Left ventricle myocardium inferior (tissue), 1 donor: ENCODE measurements around the gene PLEKHA4. TPM values are rescaled to one million over a fixed set of nuclear protein-coding genes. Genes with fewer than 3 reads are reported as not detected.
A peak's percentile ranks its signal among the peaks of the same experiment; 100 is the strongest.

Source experiments
- DNase-seq: peaks from one replicate; pipeline ENCODE4 v3.0.0-alpha.2; 2020
- H3K27ac ChIP-seq: fragments of 200-600 bp; replicated peaks from 2 replicates; pipeline ENCODE4 v1.8.0; 2021
- H3K27me3 ChIP-seq: fragments of 200-600 bp; 2 replicates; pipeline ENCODE4 v1.8.0; 2021; ENCODE audit warnings: low read depth
- H3K36me3 ChIP-seq: fragments of 200-600 bp; 2 replicates; pipeline ENCODE4 v1.8.0; 2021
- H3K4me1 ChIP-seq: fragments of 200-600 bp; 2 replicates; pipeline ENCODE4 v1.8.0; 2021
- H3K4me3 ChIP-seq: fragments of 200-600 bp; 2 replicates; pipeline ENCODE4 v1.8.0; 2021; ENCODE audit warnings: mild to moderate bottlenecking, moderate library complexity
- H3K9me3 ChIP-seq: fragments of 200-600 bp; replicated peaks from 2 replicates; pipeline ENCODE4 v1.8.0; 2021
- CTCF ChIP-seq: fragments of 200-600 bp; IDR thresholded peaks from 2 replicates; pipeline ENCODE4 v1.8.0; 2021; ENCODE audit warnings: antibody characterized with exemption, mild to moderate bottlenecking, borderline replicate concordance
- intact Hi-C: fragments of 100-400 bp; cut with micrococcal nuclease; formaldehyde crosslinking; loops from one replicate; pipeline ENCODE4 v1.11.0; 2022
- total RNA-seq: library from RNA; stranded (reverse); fragmentation: NEBNext Ultra II Directional; extraction: Animal tissue kit (Norgen Biotek cat#: 25700); gene quantifications from one replicate; pipeline ENCODE4 v1.2.1, GENCODE V29; 2021
- donor health status: DM: no; HTN: yes; CAD: no; lungs with severe emphysema.

The PLEKHA4 gene
- total RNA-seq, 1 donor from 2014 or later = 24.7 TPM

GRCh38 chr19:48835734-48836088 is 32.7 kb downstream of the PLEKHA4 start:
- intact Hi-C loops = loop anchor here (2.0 kb wide), 1 partner anchor 41 kb away; no protein-coding TSS in a partner anchor
- Histone ChIP-seq H3K36me3 (peaks cover 9% of the 10 kb centered on the region), H3K27ac (peak overlapping the region; percentile 73), H3K27me3 (no peaks in the 10 kb centered on the region), H3K9me3 (no peaks in the 10 kb centered on the region), H3K4me3 (peak overlapping the region; percentile 58), H3K4me1 (peaks cover 19% of the 10 kb centered on the region)
- TF ChIP-seq CTCF = peak; percentile 95
- DNase-seq = peak; percentile 92

GRCh38 chr19:48833977-48834376 is 34.4 kb downstream of the PLEKHA4 start:
- Histone ChIP-seq H3K27ac (no peak overlapping the region), H3K4me1 (peaks cover 19% of the 10 kb centered on the region), H3K9me3 (no peaks in the 10 kb centered on the region), H3K4me3 (no peak overlapping the region), H3K36me3 (peaks cover 9% of the 10 kb centered on the region), H3K27me3 (no peaks in the 10 kb centered on the region)
- no peak for DNase-seq
- intact Hi-C loops = no loop called here
- no peak for TF ChIP-seq CTCF

GRCh38 chr19:48833049-48833448 is 35.4 kb downstream of the PLEKHA4 start:
- TF ChIP-seq CTCF = no peak
- Histone ChIP-seq H3K4me3 (no peak overlapping the region), H3K36me3 (peaks cover 9% of the 10 kb centered on the region), H3K27me3 (no peaks in the 10 kb centered on the region), H3K27ac (no peak overlapping the region), H3K9me3 (no peaks in the 10 kb centered on the region), H3K4me1 (peaks cover 19% of the 10 kb centered on the region)
- DNase-seq = no peak
- intact Hi-C loops = no loop called here

- no peaks in the 10 kb centered on the region for H3K27me3 ChIP-seq
- H3K9me3 ChIP-seq = no peaks in the 10 kb centered on the region
- no peak for DNase-seq
- peaks cover 5% of the 10 kb centered on the region for H3K4me1 ChIP-seq
- H3K27ac ChIP-seq = no peak overlapping the region
- intact Hi-C loops = no loop called here
- peaks cover 9% of the 10 kb centered on the region for H3K36me3 ChIP-seq
- TF ChIP-seq CTCF = no peak
- no peak overlapping the region for H3K4me3 ChIP-seq
Measured at GRCh38 chr19:48830965-48831364, 37.5 kb downstream of the PLEKHA4 start.

- Histone ChIP-seq H3K36me3 (peaks cover 9% of the 10 kb centered on the region), H3K9me3 (no peaks in the 10 kb centered on the region), H3K27me3 (no peaks in the 10 kb centered on the region), H3K27ac (no peak overlapping the region), H3K4me1 (no peaks in the 10 kb centered on the region), H3K4me3 (no peak overlapping the region)
- intact Hi-C loops = no loop called here
- no peak for DNase-seq
- no peak for TF ChIP-seq CTCF
Measured at GRCh38 chr19:48830088-48830487, 38.3 kb downstream of the PLEKHA4 start.

- no peak overlapping the region for H3K27ac ChIP-seq
- no peak for DNase-seq
- H3K36me3 ChIP-seq = peaks cover 2% of the 10 kb centered on the region
- H3K4me3 ChIP-seq = no peak overlapping the region
- no peaks in the 10 kb centered on the region for H3K4me1 ChIP-seq
- H3K9me3 ChIP-seq = no peaks in the 10 kb centered on the region
- no peak for TF ChIP-seq CTCF
- H3K27me3 ChIP-seq = no peaks in the 10 kb centered on the region
- intact Hi-C loops = no loop called here
Measured at GRCh38 chr19:48826606-48827020, 41.8 kb downstream of the PLEKHA4 start.
